HUES48 (cell line): ENCODE data around the gene COMMD2.

ENCODE experiments used
- H3K27ac ChIP-seq: one replicate; pipeline ENCODE4 v1.7.0; 2013; ENCODE audit warnings: low read depth, low read length, inconsistent platforms
- H3K27me3 ChIP-seq: 2 replicates; pipeline ENCODE4 v1.6.1; 2013; ENCODE audit warnings: mild to moderate bottlenecking, low read length; ENCODE audit not compliant: control insufficient read depth, insufficient read depth
- H3K36me3 ChIP-seq: 2 replicates; pipeline ENCODE4 v1.6.1; 2013; ENCODE audit warnings: low read length; ENCODE audit not compliant: control insufficient read depth, insufficient read depth
- H3K4me1 ChIP-seq: 2 replicates; pipeline ENCODE4 v1.6.1; 2013; ENCODE audit warnings: mild to moderate bottlenecking, low read length; ENCODE audit not compliant: control insufficient read depth, insufficient read depth
- H3K4me3 ChIP-seq: 2 replicates; pipeline ENCODE4 v1.5.1; 2013; ENCODE audit warnings: mild to moderate bottlenecking, low read depth, low read length
- H3K9ac ChIP-seq: 2 replicates; pipeline ENCODE4 v1.6.1; 2013; ENCODE audit warnings: mild to moderate bottlenecking, low read depth, low read length, moderate library complexity
- H3K9me3 ChIP-seq: 2 replicates; pipeline ENCODE4 v1.6.1; 2013; ENCODE audit warnings: low read length; ENCODE audit not compliant: control insufficient read depth, insufficient read depth

Gene COMMD2

GRCh38 chr3:149752051-149752787 lies at the start of gene COMMD2:
COMMD2 (minus strand) TSS chr3:149752489; CDS start chr3:149752444, 45 bp downstream.
- Histone ChIP-seq H3K9me3 (no peaks in the 10 kb centered on the region), H3K9ac (peak within 1 kb of the TSS; percentile 76), H3K4me3 (peak within 1 kb of the TSS; percentile 91), H3K4me1 (peaks cover 4% of the 10 kb centered on the region), H3K27ac (peak within 1 kb of the TSS; percentile 87), H3K27me3 (no peaks in the 10 kb centered on the region), H3K36me3 (peaks cover 31% of the 10 kb centered on the region)

GRCh38 chr3:149801639-149802038 lies 49.4 kb upstream of the COMMD2 start:
- Histone ChIP-seq H3K4me3 (no peak overlapping the region), H3K36me3 (no peaks in the 10 kb centered on the region), H3K9ac (no peak overlapping the region), H3K27me3 (no peaks in the 10 kb centered on the region), H3K9me3 (no peaks in the 10 kb centered on the region), H3K27ac (no peak overlapping the region), H3K4me1 (no peaks in the 10 kb centered on the region)

GRCh38 chr3:149801195-149801594 lies 48.9 kb upstream of the COMMD2 start:
- Histone ChIP-seq H3K9ac (no peak overlapping the region), H3K27ac (no peak overlapping the region)

GRCh38 chr3:149800693-149801092 lies 48.4 kb upstream of the COMMD2 start:
- H3K27me3 ChIP-seq, result no peaks in the 10 kb centered on the region
- no peaks in the 10 kb centered on the region for H3K36me3 ChIP-seq
- no peak overlapping the region for H3K27ac ChIP-seq
- no peaks in the 10 kb centered on the region for H3K4me1 ChIP-seq
- no peak overlapping the region for H3K9ac ChIP-seq
- no peak overlapping the region for H3K4me3 ChIP-seq
- no peaks in the 10 kb centered on the region for H3K9me3 ChIP-seq

More at GRCh38 chr3:149801195-149801594, 48.9 kb upstream of the COMMD2 start:
- no peaks in the 10 kb centered on the region for H3K9me3 ChIP-seq
- no peaks in the 10 kb centered on the region for H3K27me3 ChIP-seq
- no peaks in the 10 kb centered on the region for H3K36me3 ChIP-seq
- no peaks in the 10 kb centered on the region for H3K4me1 ChIP-seq
- H3K4me3 ChIP-seq, result no peak overlapping the region

- Histone ChIP-seq H3K4me3 (no peak overlapping the region), H3K4me1 (no peaks in the 10 kb centered on the region), H3K9ac (no peak overlapping the region), H3K27ac (no peak overlapping the region), H3K27me3 (no peaks in the 10 kb centered on the region), H3K9me3 (no peaks in the 10 kb centered on the region), H3K36me3 (no peaks in the 10 kb centered on the region)
These were observed 43.7 kb upstream of the COMMD2 start for GRCh38 chr3:149796026-149796425.

DNA sequence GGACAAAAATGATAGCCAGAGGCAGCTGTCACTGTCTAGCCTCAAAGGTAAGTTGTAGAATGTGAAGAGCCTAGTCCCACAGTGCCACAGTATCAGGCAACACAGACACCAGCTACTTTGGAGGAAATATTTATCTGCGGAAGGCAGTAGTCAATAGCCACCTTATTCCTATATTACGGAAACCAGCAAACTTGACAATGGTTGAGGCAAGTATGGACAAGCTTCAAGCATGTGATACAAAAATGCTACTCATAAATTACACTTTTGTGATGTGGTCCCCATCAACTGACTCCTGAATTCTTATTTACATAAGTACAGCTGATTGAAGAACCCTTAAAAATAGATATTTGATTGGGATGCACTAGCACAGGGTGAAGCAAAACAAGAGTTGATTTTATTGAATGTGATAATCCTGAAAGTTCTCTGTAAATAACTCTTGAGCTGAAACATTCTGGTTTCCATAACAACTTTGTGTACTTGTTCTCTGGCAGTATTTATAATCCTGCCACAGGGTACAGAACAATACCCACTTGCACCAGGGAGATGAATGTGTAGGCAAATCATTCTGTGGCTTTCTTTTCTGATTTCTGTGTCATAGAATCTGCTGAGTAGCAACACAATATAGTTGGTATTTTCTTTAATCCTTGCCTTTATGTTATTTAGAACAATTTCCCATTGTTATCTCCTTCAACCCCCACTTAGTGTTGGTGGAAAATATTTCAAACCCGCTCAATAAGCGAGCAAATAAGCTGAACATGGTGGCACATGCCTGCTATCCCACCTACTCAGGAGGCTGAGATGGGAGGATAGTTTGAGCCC lies 40.4 kb upstream of the COMMD2 start, which contains the start of gene ANKUB1:
ANKUB1 (minus strand) TSS at position 103 of the 819 bp plus-strand sequence. CDS start 188 bp downstream, outside the sequence.
- no peaks in the 10 kb centered on the region for H3K9me3 ChIP-seq
- H3K36me3 ChIP-seq, result no peaks in the 10 kb centered on the region
- no peaks in the 10 kb centered on the region for H3K27me3 ChIP-seq
- no peak within 1 kb of the TSS for H3K27ac ChIP-seq
- no peak within 1 kb of the TSS for H3K9ac ChIP-seq
- H3K4me3 ChIP-seq, result no peak within 1 kb of the TSS
- H3K4me1 ChIP-seq, result no peaks in the 10 kb centered on the region

DNA sequence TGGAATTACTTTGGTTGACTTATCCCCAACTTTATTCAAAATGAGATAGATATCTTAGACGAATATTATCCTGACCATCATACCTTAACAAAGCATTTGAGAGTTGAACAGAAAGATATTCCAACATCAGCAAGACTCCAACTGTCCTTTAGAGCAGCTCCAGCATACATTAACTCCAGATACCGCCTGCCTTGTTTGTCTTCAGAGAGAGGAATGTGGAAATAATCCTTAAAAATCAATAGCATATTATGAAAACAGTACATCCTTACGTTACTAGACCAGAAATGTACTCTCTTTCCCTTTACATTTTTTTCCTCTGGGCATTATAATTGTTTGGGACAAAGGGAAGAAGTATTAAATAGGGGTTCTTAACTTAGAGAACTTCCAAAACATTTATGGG lies 38.4 kb upstream of the COMMD2 start:
- Histone ChIP-seq H3K4me1 (no peaks in the 10 kb centered on the region), H3K4me3 (no peak overlapping the region), H3K9ac (no peak overlapping the region), H3K9me3 (no peaks in the 10 kb centered on the region), H3K27me3 (no peaks in the 10 kb centered on the region), H3K36me3 (no peaks in the 10 kb centered on the region), H3K27ac (no peak overlapping the region)

GRCh38 chr3:149790268-149790667 lies 38.0 kb upstream of the COMMD2 start:
- Histone ChIP-seq H3K4me1 (no peaks in the 10 kb centered on the region), H3K9me3 (no peaks in the 10 kb centered on the region), H3K36me3 (no peaks in the 10 kb centered on the region), H3K27ac (no peak overlapping the region), H3K4me3 (no peak overlapping the region), H3K9ac (no peak overlapping the region), H3K27me3 (no peaks in the 10 kb centered on the region)

DNA sequence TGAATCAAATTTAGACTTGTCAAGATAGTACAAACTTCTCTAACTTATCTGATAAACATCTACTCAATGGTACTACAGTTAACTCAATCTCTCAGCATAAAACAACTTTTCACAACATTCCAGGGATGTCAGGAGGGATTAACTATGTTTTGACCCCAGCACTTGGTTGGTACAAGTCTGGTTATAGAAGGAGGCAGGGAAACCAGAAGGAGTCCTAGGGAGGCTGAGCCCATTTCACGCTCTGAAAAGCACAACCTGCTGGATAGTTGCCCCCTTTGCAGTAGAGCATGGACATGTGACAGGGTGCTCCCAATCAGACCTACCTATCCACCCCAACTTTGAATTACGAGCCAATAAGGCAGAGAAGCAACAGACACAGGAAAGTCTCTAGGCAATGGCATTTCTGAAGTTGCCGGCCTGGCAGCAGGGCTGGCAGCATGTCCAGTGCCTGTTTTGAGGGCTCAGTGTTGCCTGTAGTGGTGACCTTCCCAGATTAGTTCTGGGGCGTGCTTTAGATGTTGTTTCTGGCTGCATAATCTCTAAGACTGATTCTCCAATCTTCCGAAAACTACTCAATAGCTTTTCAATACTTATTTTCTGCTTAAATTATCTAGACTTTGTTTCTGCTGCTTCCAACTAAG lies 31.9 kb upstream of the COMMD2 start:
- Histone ChIP-seq H3K4me3 (no peak overlapping the region), H3K4me1 (no peaks in the 10 kb centered on the region), H3K9ac (no peak overlapping the region), H3K36me3 (no peaks in the 10 kb centered on the region), H3K27ac (no peak overlapping the region), H3K27me3 (no peaks in the 10 kb centered on the region), H3K9me3 (no peaks in the 10 kb centered on the region)

- no peaks in the 10 kb centered on the region for H3K36me3 ChIP-seq
- no peak overlapping the region for H3K9ac ChIP-seq
- no peaks in the 10 kb centered on the region for H3K27me3 ChIP-seq
- H3K4me1 ChIP-seq, result no peaks in the 10 kb centered on the region
- no peak overlapping the region for H3K27ac ChIP-seq
- H3K9me3 ChIP-seq, result no peaks in the 10 kb centered on the region
- H3K4me3 ChIP-seq, result no peak overlapping the region
These were observed 31.3 kb upstream of the COMMD2 start for GRCh38 chr3:149783576-149783975.

GRCh38 chr3:149781741-149782140 lies 29.5 kb upstream of the COMMD2 start:
- H3K27me3 ChIP-seq, result no peaks in the 10 kb centered on the region
- H3K4me1 ChIP-seq, result no peaks in the 10 kb centered on the region
- H3K9ac ChIP-seq, result no peak overlapping the region
- H3K9me3 ChIP-seq, result no peaks in the 10 kb centered on the region
- H3K27ac ChIP-seq, result no peak overlapping the region
- no peaks in the 10 kb centered on the region for H3K36me3 ChIP-seq
- no peak overlapping the region for H3K4me3 ChIP-seq
